HG03342 (cell line): ENCODE results near the gene SLC16A2.
"Not testable (repeated sequence)": the region's sequence is repeated elsewhere in the genome, so short reads cannot be mapped to it uniquely, and the experiment has no call there.

Source experiments
- ATAC-seq: cut with Tn5 transposase; IDR thresholded peaks from one replicate; pipeline ENCODE4 v1.9.1; 2021; ENCODE audit warnings: mild to moderate bottlenecking, moderate library complexity; ENCODE audit not compliant: unreplicated experiment

The SLC16A2 gene

GRCh38 chrX:74445099-74445498, 23.8 kb downstream of the SLC16A2 start:
- no peak for ATAC-seq

- ATAC-seq, result no peak
Observed at GRCh38 chrX:74446876-74447275, 25.6 kb downstream of the SLC16A2 start.

- no peak for ATAC-seq
Observed at GRCh38 chrX:74448669-74449068, 27.4 kb downstream of the SLC16A2 start.

GRCh38 chrX:74449322-74449936, 28.1 kb downstream of the SLC16A2 start:
- no peak for ATAC-seq

GRCh38 chrX:74449937-74450330, 28.6 kb downstream of the SLC16A2 start:
- ATAC-seq, result no peak

- ATAC-seq, result no peak
Observed at GRCh38 chrX:74450803-74451449, 29.6 kb downstream of the SLC16A2 start.

- ATAC-seq, result no peak
Observed at GRCh38 chrX:74451450-74452198, 30.3 kb downstream of the SLC16A2 start.

GRCh38 chrX:74452199-74452481, 30.8 kb downstream of the SLC16A2 start:
- ATAC-seq, result no peak

GRCh38 chrX:74453178-74453577, 31.9 kb downstream of the SLC16A2 start:
- no peak for ATAC-seq

GRCh38 chrX:74454233-74454632, 32.9 kb downstream of the SLC16A2 start:
- not testable (repeated sequence) for ATAC-seq

- ATAC-seq, result no peak
Observed at GRCh38 chrX:74458736-74459135, 37.4 kb downstream of the SLC16A2 start.

GRCh38 chrX:74461384-74461783, 40.1 kb downstream of the SLC16A2 start:
- no peak for ATAC-seq

GRCh38 chrX:74464722-74465121, 43.4 kb downstream of the SLC16A2 start:
- no peak for ATAC-seq

GRCh38 chrX:74465424-74465823, 44.1 kb downstream of the SLC16A2 start:
- ATAC-seq, result no peak

GRCh38 chrX:74467656-74468055, 46.4 kb downstream of the SLC16A2 start:
- no peak for ATAC-seq

- not testable (repeated sequence) for ATAC-seq
Observed at GRCh38 chrX:74473116-74473515, 51.8 kb downstream of the SLC16A2 start.

- ATAC-seq, result no peak
Observed at GRCh38 chrX:74490247-74490646, 69.0 kb downstream of the SLC16A2 start.

GRCh38 chrX:74492720-74493201, 71.5 kb downstream of the SLC16A2 start:
- peak; percentile 64 for ATAC-seq

GRCh38 chrX:74493806-74494205, 72.5 kb downstream of the SLC16A2 start:
- ATAC-seq, result no peak

- ATAC-seq, result no peak
Observed at GRCh38 chrX:74498924-74499323, 77.6 kb downstream of the SLC16A2 start.

- no peak for ATAC-seq
Observed at GRCh38 chrX:74500067-74500466, 78.8 kb downstream of the SLC16A2 start.

GRCh38 chrX:74500555-74500954, 79.3 kb downstream of the SLC16A2 start:
- ATAC-seq, result no peak
